Myocyte (in vitro differentiated cells): ENCODE results near the gene JAZF1. TPM values are rescaled to one million over a fixed set of nuclear protein-coding genes. Genes with fewer than 3 reads are reported as not detected.

Experiments
- DNase-seq: peaks from one replicate; pipeline ENCODE4 v3.0.0-alpha.2; 2012; ENCODE audit warnings: low read depth
- total RNA-seq: library from RNA; depleted of rRNA; stranded (reverse); fragments of >200 nt; gene quantifications from 2 replicates; pipeline ENCODE4 v1.2.3, GENCODE V29; 2014

The JAZF1 gene
- total RNA-seq, 1 donor from 2014 or later = 9.3 TPM

DNA sequence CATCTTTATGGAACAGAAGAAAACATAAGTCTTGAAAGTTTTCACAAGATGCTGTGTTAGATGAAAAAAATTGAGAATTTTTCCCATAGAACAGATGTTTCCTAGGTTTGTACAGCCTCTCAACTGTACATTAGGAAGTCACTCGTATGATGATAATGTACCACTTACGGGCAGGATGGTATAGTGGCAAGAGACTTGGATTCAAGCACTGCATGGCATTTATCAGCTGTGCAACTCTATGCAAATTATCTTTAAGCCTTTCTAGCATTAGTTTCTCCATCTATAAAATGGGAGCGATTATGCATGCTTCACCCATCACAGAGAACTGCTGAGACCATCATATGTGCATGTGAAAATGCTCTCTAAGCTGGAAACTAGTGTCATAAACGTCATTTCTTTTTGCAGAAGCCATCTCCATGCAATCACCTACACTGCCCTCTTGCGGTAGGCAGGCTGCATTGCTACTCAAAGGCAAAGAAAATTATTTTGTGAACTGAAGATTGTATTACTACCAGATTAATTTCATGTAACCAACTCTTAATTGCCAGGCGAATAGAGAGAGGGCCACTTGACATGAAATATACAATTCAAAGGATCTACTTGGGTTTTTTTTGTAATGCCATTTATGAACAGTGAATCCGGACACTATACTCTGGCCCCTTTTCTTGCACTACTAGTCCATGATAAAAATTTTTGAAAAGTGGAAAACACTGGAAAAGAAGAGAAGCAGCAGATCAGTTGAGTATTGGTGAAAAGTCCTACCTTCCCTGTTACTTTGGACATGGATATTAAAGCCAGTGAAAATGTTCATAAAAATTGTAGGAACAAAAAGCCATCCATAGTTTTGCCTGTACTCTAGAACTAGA is 102.3 kb downstream of the JAZF1 start:
- peak; percentile 75 for DNase-seq

DNA sequence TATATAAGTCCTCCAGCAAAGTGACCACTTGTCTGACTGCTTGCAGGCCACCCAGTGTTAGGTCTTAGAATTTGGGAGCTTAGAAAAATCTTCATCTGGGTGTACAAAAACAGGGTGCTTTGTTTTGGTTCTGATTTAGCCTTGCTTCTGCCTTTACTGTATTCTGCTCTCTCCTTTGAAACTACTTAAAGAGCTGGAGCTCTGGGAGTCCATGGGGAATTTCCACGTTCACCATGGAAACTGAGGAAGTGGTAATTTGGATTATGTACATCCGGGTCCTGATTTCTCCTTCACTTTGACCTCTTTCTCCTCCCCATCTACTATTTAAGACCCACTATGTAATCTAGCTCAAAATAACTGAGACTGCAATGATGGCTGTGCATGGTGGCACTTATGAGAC is 103.0 kb downstream of the JAZF1 start:
- no peak for DNase-seq

DNA sequence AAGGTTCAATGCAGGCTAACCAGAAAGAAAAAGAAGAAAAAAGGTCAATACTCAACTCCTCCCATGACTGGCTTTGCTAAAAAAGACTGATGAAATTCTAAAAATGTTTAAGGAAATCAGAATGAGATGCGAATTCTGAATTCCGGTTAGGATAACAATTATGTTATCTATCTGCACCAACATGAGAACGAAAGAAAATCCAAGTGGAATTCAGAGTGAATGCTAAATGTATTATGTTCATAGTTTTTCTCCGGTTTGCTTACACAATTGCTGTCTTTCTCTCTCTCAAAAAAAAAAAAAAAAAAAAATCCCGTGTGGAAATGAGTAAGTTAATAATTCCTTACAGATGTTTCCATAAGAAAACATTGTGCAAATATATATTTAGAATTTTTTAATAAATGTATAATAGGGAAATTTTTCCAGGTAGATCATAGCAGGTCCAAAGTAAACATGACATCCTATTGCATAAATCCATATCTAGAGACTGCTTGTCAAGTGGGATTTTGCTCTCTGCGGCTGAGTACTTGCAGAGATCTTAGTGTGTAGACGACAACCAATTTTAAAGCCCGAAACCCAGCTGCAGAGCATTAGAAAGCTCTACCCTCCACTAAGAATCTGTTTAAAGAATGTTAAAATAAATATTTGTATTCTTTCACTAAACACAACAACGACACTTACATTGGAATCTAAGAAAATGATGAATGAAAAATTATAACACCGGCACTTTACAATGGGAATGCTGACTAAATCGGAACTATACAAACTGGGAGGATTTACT is 104.0 kb downstream of the JAZF1 start:
- no peak for DNase-seq

DNA sequence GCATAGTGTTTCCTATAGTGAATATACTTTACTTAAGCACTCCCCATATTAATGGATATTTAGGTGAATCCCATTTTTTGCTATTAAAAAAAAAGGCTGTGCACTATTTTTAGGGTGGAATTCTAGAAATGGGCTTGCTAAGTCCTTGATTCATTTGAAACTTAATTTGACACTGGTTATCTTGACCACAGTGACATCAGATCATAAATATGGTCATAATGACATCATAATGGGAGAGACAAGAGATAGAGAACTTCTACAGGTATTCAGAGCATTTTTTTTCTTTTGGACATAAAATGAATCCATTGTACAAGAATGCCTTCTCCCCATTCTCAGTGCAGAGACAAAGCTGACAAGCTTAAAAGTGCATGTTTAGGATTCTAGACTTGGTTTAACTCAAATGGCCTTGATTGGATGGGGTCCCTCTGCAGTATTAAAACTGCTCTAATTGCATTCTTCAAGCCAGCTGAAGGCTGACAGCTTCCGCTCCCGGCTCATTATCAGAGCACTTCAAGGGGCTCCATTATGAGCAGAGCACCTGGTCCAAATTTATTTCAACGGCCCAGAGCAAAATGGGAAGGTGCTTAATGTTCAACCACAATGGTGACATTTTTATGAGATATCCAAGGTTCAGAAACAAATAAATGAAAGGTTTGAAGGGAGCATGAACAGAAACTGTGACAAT is 104.8 kb downstream of the JAZF1 start:
- DNase-seq = peak; percentile 25

DNA sequence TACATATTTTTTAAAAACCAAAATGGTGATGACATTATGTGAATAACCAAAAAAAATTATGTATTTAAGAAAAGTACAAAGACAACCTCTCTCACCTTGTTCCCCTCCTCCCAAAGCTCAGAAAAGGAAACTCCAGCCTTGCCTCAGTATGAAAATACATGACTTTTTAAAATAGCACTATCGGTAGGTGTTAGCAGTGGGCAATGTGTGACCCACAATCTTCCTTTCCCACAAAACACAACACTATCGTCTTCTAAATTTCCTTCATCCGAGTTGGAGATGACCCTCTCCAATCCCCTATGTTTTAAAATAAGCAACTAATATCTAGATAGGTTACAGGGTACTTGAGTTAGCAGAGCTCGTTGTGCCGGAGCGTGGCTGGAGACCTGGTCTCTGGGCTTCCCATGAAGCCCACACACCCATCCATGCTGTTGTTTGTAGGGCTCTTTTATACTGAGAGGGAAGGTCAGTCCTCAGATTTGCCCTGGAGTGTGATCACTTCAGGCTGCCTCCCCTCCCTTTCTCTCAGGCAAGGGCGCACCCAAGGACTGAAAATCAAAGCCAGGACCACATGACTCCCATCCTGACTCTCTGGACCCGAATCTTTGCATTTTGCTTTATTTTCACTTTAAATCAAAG is 107.6 kb downstream of the JAZF1 start:
- no peak for DNase-seq

DNA sequence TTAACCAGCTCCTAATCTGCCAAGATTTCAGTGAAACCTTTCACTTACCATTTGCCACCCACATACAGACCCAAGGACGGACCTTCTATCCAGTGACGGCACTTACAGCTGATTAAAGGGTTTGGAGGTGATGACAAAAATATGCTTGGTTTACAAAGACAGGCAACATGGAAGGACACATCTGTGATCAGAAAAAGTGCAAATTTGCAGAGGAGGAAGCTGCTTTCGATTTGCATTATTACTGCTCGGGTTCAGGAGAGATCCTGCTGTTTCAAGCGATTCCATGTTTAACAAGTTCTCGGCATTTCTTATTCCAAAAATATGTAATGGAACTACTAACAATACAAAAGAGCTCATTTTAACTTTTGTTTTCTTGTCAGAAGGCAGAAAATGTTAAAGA is 109.0 kb downstream of the JAZF1 start:
- DNase-seq = no peak

DNA sequence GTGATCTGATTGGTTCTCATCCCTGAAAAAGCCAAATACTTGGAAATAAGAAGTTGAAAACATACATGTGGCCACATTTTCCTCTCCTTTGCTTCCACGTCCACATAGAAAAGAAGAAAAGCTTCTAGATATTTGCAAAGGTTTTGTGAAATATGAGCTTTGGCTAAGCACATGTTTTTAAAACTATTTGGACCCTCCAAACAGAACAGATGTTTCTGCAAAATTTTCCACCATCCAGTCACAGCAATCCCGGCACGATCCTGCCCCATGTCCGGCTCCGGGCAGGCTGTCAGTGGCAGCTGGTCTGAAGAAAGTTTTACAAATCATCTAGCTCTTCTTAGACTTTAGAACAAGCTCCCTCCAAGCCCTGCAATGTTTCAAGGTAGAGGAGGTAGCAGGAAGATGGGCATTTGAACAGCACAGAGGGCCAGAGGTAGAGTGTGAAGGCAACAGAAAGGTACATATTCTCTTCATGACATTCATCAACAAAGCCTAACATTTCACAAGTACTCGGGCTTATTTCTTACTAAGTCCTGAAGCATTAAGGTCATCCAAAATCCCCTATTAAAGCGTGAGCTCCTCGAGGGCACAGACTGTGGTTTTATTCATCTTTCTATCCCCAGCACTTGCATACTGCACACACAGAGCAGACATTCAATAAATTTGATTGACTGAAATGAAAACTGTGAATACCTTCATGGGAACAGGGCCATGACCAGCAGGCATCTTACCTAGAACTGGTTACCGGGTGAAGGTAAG is 110.1 kb downstream of the JAZF1 start:
- peak; percentile 70 for DNase-seq

DNA sequence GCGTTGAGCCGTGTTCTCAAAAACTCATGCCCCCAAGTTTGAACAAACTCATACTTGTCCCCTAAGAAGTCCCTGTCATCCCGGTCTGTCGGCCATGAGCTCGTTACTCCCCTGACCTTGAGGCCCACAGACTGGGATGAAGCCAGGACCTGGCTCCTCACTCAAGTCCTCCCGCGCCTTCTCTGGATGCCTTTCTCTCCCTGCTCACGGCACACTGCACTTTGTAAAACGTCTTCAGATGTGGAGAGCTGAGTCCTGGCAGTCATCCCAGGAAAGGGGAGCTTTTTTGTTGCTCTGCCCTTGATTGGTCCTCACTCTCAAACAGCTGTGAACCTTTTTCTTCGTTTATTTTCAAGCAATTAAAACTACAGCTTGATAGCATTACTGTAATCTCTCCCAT is 110.8 kb downstream of the JAZF1 start:
- peak; percentile 69 for DNase-seq

DNA sequence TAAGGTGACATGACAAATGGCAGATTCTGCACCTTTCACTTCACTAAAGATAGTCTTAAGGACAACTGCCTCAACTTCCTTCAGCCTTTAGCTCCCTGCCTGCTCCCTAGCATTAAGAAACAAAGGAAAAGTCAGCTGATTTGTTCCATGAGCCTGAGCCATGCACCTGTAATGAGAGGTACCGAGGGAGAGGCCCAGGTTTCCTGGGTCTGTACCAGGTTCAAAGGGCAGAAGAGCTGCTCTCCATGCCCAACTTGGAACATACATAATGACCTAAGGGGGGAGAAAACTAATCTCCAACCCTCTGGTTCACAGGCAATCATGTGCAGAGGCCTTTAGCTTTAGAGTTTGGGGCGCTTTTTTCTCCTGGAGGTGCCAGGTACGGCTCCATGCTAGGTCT is 111.2 kb downstream of the JAZF1 start:
- DNase-seq = no peak

DNA sequence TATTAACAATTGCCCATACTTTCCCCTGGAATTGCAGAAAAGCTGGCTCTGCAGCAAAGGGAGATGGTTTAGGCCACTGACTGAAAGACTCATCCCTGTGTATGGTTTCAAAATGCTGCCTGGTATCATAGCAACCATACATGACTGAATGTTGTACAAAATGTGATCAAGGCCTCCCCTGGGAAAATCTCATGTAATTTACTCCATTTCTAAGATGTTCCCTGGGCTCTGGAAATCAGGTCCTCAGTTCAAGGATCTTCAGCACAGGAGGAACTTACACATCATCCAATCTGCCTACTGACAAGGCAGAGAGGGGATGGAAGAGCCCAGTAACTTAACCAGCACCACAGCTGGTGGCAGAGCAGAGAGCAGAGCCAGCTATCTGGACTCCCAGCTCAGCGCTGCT is 111.8 kb downstream of the JAZF1 start:
- peak; percentile 48 for DNase-seq

DNA sequence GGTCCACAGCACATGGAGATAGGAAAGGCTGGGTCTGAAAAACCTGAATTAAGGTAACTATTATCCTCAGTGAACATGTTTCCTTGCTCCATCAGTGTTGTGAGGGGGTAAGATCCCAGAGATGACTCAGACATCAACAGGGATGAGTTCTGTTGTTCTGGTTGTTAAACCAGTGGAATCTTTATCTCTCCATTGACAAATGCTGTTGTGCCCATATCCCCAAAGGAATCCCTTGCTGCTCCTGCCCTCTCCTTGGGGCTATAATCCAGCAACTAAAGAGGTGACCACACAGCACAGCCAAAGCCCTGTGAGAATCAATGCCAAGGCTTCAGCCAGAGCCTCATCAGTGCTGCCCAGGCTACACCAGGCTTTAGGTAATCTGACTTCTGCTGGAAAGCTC is 113.4 kb downstream of the JAZF1 start:
- no peak for DNase-seq

DNA sequence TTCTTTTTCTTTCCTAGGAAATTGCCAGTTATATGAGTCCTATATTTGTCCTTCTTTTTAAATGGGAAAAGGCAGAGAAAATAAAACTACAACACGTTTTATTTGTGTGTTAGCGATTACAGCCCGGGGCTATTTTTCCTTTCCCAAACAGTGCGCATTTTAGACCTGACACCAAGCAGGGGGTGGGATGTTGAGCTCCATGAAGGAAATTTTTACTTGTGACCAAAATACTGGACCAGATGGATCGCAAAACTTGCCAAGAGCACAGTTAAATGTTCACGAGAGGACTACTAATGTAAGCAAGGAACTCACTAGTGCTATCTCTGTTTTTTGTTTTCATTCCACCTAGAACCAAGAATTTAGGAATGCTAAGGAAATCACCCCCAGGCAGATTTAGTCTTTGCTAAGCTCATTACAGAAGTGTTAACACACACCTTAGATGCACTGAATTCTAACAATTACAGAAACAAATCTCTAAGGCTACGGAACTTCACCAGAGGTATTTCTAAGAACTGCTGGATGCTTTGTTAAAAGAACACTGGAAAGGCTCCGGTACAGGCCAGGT is 114.8 kb downstream of the JAZF1 start:
- DNase-seq = no peak

DNA sequence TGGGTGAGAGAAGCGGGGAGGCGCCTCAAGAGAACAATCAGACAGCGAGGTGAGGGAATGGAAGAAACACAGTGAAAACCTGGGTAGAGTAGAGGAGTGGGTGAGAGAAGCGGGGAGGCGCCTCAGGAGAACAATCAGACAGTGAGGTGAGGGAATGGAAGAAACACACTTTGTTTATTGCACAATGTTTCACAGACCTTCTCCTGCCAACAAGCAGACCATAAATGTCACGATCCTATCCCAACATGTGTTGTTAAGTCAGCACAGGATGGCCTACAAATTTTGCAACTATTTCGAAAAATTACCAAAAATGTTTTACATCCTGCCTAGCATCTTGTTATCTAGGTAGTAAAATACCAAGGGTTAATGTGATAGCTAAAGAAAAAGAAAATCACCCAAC is 115.3 kb downstream of the JAZF1 start:
- no peak for DNase-seq

DNA sequence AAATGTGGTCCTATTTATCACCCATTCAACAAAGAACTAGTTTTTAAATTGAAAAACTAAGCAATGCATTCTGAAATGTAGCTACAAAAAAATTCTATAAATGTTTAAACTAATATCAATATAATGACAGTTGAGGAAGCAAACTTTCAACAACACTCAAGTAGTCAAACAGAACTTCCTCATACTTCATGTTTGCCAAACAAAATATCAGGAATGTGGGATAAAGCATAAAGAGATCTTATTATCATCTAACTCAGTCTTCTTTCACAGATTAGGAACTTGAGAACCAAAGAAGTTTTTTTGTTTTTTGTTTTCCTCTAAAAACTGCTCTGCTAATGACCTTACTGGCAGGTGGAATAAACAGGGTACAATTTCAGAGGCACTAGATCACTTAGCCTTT is 116.2 kb downstream of the JAZF1 start:
- no peak for DNase-seq

DNA sequence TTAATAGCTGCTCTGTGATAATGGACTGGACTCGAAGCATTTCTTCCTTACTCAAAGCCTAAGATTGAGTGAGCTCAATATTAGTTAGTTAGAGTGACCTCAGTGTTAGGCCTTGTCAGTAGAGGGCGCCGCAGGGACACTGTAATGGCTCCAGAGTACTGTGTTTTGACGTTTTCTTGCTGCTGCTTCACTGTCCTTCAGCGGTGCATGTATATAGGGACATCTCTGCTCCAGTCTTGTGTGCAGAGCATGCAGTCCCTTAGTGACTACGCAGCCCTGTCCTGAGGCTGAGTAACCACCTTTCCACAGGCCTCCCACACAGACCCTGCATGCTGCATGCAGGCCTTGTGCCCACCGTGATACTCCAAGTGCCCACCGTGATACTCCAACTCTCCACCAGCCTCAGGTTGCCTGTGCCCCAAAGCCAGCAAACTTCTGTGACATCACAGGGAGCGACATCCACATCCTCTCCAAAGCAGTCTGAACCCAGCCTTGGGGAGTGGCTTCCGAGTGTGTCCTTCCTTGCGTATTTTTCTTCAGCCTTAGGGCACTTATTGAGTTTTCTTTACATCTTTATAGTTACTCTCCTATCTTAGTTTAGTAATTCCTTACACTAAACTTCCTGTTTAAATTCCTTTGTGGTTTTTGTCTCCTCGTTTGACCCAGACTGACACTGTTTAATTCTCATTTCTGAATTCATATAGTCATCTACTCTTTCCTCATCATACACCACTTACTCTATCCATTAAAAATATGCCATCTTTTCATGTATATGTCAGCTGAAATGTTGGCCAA is 118.2 kb downstream of the JAZF1 start:
- peak; percentile 75 for DNase-seq

DNA sequence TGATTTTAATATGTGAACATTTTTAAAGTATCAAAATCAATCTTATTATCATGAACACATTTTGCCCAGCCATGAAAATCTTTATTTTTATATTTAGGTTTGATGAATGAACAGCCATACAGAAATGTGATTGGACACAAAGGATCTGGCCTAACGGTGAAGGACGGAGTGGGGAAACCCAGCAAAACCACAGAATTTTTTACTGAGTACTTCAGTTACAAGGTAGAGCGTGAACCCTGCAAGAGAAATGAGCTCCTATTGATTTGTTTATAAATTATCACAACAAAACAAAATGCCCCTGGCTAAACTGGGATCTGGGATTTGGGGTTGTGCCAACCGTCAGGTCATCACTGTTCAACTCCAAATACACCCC is 118.8 kb downstream of the JAZF1 start:
- DNase-seq = no peak

DNA sequence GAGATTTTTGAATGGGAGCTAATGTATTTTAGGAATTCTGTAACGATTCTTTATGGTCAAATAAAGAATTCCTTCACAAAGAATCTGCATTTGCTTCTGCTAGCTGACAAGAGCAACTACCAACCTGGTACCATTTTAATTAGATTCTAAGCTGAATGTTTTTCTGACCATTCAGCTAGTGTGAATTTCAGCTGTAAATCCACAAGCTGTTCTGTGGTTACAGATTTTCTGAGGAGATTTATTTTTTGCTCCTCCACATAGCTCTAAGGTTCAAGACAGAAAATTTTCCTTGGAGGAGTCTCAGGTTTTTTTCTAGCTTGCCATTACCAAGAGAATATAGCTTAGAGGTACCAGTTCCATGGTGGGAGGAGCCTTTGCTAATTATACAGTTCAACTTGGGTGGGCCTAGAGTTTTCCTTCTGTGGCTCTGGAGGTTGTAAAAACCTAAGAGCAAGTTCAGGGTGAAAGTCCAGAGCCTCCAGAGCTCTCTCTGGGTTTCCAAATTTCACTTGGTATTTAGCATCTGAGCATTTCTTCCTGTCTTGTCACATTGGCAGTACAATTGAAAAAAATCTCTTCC is 120.1 kb downstream of the JAZF1 start:
- DNase-seq = peak; percentile 24

DNA sequence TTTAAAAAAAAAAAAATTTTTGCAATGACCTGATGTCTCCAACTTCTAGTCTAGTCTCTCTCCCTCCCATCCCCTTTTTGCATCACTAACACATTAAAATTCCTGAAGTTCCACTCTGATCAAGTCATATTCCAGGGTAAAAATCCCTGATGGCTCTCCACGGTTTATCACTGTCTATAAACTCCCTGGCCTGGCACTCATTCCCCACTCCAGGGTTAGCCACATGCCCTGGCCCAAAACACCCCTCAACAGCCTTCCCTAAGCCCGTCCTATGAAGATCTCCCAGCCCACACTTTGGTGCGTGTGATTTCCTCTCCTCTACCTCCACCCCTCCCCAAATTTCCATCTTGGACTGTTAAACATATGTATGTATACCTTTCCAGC is 125.4 kb downstream of the JAZF1 start:
- DNase-seq = peak; percentile 67

DNA sequence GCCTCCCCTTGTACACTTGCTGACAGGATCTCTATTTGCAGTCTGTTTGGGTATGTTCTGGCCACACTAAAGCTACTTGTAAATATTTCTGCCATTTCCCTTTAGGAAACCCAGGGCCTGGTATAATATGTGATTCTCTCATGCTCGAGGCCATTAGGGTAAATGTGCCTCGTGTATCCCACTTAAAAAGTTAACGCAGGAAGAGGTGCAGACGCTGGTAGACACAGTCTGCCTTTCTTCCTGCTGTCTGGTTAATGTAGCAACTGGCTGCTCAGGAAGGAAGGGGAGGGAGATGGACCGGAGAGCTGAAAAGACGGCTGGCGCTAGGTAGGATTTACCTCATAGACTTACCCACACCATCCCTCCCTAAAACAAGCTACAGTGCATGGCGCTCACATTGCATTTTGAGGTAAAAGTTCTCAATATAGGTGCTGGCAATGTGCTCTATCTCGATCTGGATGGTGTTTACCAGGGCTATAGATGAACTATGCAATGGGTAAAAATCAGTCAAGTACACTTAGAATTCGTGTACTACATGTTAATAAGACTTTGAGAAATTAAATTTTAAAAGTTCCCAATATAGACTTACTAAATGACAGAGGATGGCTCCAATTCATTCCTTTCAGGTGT is 125.9 kb downstream of the JAZF1 start:
- DNase-seq = no peak
